Esophagus muscularis mucosa (tissue), 4 donors: ENCODE data around the gene SOX15. TPM values are rescaled to one million over a fixed set of nuclear protein-coding genes. Genes with fewer than 3 reads are reported as not detected.
"Not testable (repeated sequence)": the region's sequence is repeated elsewhere in the genome, so short reads cannot be mapped to it uniquely, and the experiment has no call there.

Experiments used
- DNase-seq: peaks from one replicate; pipeline ENCODE4 v3.0.0-alpha.2; 2017; ENCODE audit errors: extremely low spot score
- H3K27ac ChIP-seq, 4 donors: fragments of 200-600 bp; sonication (generic); replicated peaks in 1 of 4; 1 replicate in 3 of 4; 2 replicates in 1 of 4; pipeline ENCODE4 v1.5.1; 2016 to 2019; ENCODE audit warnings: mild to moderate bottlenecking in 1 of 4
- H3K27me3 ChIP-seq, 4 donors: fragments of 200-600 bp; sonication (generic); one replicate each; pipeline versions ENCODE4 v1.5.1 to v1.6.0; 2016 to 2019
- H3K36me3 ChIP-seq, 4 donors: fragments of 200-600 bp; sonication (generic); one replicate each; pipeline ENCODE4 v1.5.1; 2016 to 2019
- H3K4me1 ChIP-seq, 4 donors: fragments of 200-600 bp; sonication (generic); one replicate each; pipeline ENCODE4 v1.5.1; 2016 to 2019
- H3K4me3 ChIP-seq, 4 donors: fragments of 200-600 bp; sonication (generic); 1 replicate in 2 of 4; 2 replicates in 2 of 4; pipeline ENCODE4 v1.5.1; 2016 to 2019; ENCODE audit warnings: mild to moderate bottlenecking in 4 of 4, moderate library complexity in 1 of 4
- H3K9me3 ChIP-seq, 4 donors: fragments of 200-600 bp; sonication (generic); 1 replicate in 3 of 4; 2 replicates in 1 of 4; pipeline ENCODE4 v1.5.1; 2016 to 2019
- EP300 ChIP-seq: sonication (generic); formaldehyde crosslinking; IDR thresholded peaks from one replicate; pipeline ENCODE4 v1.6.1; 2017; ENCODE audit warnings: antibody characterized with exemption
- POLR2A ChIP-seq: fragments of 450-650 bp; IDR thresholded peaks from one replicate; pipeline ENCODE4 v1.6.1; 2017; ENCODE audit warnings: antibody characterized with exemption, moderate library complexity, mild to moderate bottlenecking, low read depth
- POLR2AphosphoS5 ChIP-seq, 2 donors: sonication (generic); formaldehyde crosslinking; IDR thresholded peaks; one replicate each; pipeline ENCODE4 v1.6.1; 2017; ENCODE audit warnings: antibody characterized with exemption in 2 of 2
- WGBS: methylation state at CpG from one replicate; pipeline ENCODE4 v1.1.5; 2018; 5-methylcytosine and 5-hydroxymethylcytosine counted together
- intact Hi-C: fragments of 100-400 bp; cut with DNase I; formaldehyde crosslinking; loops from one replicate; pipeline ENCODE4 v1.15.1; 2023
- total RNA-seq, 4 donors: library from RNA; depleted of rRNA; stranded (reverse); fragments of >200 nt; gene quantifications; one replicate each; pipeline versions ENCODE4 v1.1.0 to v1.2.1, GENCODE V29; 2016
- TF ChIP-seq, protein P1 (sequence below), 3 experiments: fragments of 200-600 bp in 2 of 3; fragments of 450-650 bp in 1 of 3; sonication (generic) in 2 of 3; IDR thresholded peaks; one replicate each; pipeline ENCODE4 v1.5.1; 2017 to 2019; ENCODE audit warnings: antibody characterized with exemption in 3 of 3, mild to moderate bottlenecking in 2 of 3, moderate library complexity in 1 of 3

Gene SOX15
- total RNA-seq, 4 donors from 2014 or later = 2.9 to 14.6 (median 10.9) TPM

DNA sequence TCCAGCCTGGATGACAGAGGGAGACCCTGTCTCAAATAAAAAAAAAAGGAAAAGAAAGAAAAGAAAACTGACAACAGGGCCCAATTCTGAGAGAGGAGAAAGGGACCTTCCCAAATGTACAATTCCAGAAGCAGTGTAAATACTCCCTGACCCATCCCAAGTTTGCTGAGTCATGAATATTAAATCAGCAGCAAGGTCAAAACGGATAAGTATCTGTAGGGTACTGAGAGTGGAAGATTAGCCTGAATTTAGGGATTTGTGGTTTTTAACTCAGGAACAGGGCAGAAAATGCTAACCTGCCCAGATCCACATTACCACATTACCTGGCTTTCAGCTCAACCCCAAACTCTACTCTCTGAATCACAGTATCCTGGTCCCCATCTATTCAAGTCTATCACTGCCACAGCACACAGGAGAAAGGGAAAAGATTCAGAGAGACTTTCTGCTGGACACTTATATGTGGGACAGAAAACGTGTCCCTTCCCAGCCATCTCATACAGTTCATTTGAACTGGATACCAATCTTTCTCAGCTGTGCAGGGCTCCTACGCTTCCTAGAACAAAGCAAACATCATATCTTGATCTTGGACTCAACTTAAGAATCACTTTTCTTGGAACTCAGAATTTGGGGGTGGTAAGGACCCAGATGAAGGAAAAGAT is 21.9 kb upstream of the SOX15 start:
- Histone ChIP-seq H3K4me1 (peaks cover 28 to 60% (median 58%) of the 10 kb centered on the region in 4 donors), H3K4me3 (no peak overlapping the region), H3K27me3 (no peaks in the 10 kb centered on the region), H3K36me3 (peaks cover 0 to 17% (median 1%) of the 10 kb centered on the region in 4 donors), H3K9me3 (no peaks in the 10 kb centered on the region), H3K27ac (no peak overlapping the region)
- TF ChIP-seq, protein P1, sequence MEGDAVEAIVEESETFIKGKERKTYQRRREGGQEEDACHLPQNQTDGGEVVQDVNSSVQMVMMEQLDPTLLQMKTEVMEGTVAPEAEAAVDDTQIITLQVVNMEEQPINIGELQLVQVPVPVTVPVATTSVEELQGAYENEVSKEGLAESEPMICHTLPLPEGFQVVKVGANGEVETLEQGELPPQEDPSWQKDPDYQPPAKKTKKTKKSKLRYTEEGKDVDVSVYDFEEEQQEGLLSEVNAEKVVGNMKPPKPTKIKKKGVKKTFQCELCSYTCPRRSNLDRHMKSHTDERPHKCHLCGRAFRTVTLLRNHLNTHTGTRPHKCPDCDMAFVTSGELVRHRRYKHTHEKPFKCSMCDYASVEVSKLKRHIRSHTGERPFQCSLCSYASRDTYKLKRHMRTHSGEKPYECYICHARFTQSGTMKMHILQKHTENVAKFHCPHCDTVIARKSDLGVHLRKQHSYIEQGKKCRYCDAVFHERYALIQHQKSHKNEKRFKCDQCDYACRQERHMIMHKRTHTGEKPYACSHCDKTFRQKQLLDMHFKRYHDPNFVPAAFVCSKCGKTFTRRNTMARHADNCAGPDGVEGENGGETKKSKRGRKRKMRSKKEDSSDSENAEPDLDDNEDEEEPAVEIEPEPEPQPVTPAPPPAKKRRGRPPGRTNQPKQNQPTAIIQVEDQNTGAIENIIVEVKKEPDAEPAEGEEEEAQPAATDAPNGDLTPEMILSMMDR (IDR thresholded peaks at IDR 0.05) = no peak
- TF ChIP-seq POLR2AphosphoS5 (IDR thresholded peaks at IDR 0.05) (no peak), EP300 (no peak), POLR2A (no peak)
- WGBS = 63% methylated on average over 3 of the region's 3 CpGs
- intact Hi-C loops = no loop called here
- DNase-seq = no peak

DNA sequence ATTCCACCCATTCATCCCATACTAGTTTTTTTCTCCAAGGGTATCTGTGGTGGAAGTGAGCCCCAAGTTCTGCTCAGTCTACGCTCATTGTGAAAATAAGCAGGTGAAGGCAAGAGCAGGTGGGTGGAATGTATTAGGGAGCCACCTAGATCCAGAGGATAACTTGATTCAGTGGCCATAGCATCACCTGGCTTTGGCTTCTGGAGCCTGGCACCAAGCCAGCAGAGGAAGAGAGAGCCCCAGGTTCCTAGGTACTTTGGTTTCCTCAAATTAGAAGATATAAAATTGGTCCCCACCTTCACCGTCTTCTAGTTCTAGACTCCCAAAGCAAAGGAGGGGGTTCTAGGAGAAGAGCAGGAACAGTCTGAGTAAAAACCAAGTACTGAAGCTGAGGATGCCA is 20.7 kb upstream of the SOX15 start:
- Histone ChIP-seq H3K27ac (no peak overlapping the region), H3K27me3 (no peaks in the 10 kb centered on the region), H3K4me1 (peaks cover 33 to 57% (median 56%) of the 10 kb centered on the region in 4 donors), H3K4me3 (no peak overlapping the region), H3K9me3 (no peaks in the 10 kb centered on the region), H3K36me3 (peaks cover 0 to 25% (median 6%) of the 10 kb centered on the region in 4 donors)
- DNase-seq = no peak
- 95% methylated on average over 2 of the region's 2 CpGs for WGBS
- intact Hi-C loops = no loop called here
- TF ChIP-seq POLR2AphosphoS5 (IDR thresholded peaks at IDR 0.05) = no peak
- no peak for TF ChIP-seq EP300
- TF ChIP-seq, protein P1 (IDR thresholded peaks at IDR 0.05) = no peak
- no peak for TF ChIP-seq POLR2A

DNA sequence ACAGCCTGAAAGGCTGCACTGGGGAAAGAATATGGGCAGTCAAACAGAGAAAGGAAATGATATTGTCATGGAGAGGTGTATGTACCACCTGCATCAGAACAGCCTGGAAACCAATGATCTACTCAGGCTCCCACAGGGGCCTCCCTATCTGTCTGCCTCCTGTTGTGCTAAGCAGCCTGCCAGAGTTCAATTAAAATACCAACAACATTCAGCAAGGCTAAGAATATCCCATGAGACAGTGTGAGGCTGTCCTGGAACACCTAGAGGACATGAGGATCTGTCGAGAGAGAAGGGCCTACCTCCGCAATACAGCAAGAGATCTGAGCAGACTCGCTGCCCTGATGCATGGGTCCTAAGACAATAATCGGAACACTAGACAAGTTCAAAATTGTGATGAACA is 16.4 kb upstream of the SOX15 start:
- 94% methylated on average over 4 of the region's 4 CpGs for whole genome bisulfite sequencing
- DNase-seq = no peak
- Histone ChIP-seq H3K27me3 (no peaks in the 10 kb centered on the region), H3K4me3 (no peak overlapping the region), H3K27ac (no peak overlapping the region), H3K9me3 (no peaks in the 10 kb centered on the region), H3K4me1 (peaks cover 12 to 23% (median 22%) of the 10 kb centered on the region in 4 donors), H3K36me3 (peaks cover 42 to 66% (median 49%) of the 10 kb centered on the region in 4 donors)
- TF ChIP-seq POLR2A (no peak), EP300 (no peak), POLR2AphosphoS5 (IDR thresholded peaks at IDR 0.05) (no peak)
- TF ChIP-seq, protein P1 (IDR thresholded peaks at IDR 0.05) = no peak
- intact Hi-C loops = no loop called here

DNA sequence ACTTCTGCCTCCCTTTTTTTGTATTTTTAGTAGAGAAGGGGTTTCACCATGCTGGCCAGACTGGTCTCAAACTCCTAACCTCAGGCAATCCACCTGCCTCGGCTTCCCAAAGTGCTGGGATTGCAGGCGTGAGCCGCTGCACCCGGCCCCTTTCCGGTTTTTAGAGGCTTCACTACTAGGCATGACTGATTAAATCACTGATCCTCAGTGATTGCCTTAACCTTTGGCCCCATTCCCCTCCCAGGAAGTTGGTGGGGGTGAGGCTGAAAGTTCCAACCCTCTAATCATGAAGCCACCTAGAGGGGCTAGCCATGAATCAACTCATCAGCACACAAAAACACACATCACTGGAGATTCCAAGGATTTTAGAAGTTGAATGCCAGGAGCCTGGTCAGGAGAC is 7.7 kb upstream of the SOX15 start:
- H3K4me1 ChIP-seq, H3K9me3 ChIP-seq, H3K4me3 ChIP-seq, H3K27ac ChIP-seq, DNase-seq, H3K27me3 ChIP-seq, intact Hi-C loops: not testable (repeated sequence)
- WGBS = 87% methylated on average over 5 of the region's 5 CpGs
- H3K36me3 ChIP-seq = peaks cover 91 to 98% (median 98%) of the 10 kb centered on the region in 4 donors

DNA sequence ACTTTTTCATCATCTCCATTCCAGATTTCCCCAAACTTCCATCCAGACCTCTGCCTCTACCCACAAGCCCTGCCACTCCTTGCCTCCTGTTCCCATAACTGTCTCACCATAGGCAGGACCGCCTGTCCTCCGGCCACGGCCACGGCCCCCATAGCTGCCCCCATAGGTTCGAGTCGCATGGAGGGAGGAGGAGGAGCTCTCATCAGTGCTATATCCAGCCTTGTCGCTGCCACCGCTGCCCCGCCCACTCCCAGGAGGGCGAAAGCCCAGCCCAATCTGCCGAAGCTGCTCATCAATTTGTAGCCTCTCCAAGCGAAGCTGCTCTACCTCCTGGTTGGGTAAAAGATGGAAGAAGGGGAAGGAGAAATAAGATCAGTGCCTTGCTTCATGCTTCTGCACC is 3.4 kb upstream of the SOX15 start:
- intact Hi-C loops = no loop called here
- WGBS = 74% methylated on average over 11 of the region's 12 CpGs
- no peak overlapping the region for H3K27ac ChIP-seq
- no peaks in the 10 kb centered on the region for H3K9me3 ChIP-seq
- peaks cover 65 to 76% (median 72%) of the 10 kb centered on the region in 4 donors for H3K36me3 ChIP-seq
- no peaks in the 10 kb centered on the region for H3K27me3 ChIP-seq
- no peak for DNase-seq
- no peak for TF ChIP-seq EP300
- TF ChIP-seq, protein P1 (IDR thresholded peaks at IDR 0.05) = no peak
- no peak for TF ChIP-seq POLR2A
- TF ChIP-seq POLR2AphosphoS5 (IDR thresholded peaks at IDR 0.05) = no peak
- peaks cover 15 to 23% (median 20%) of the 10 kb centered on the region in 4 donors for H3K4me1 ChIP-seq
- H3K4me3 ChIP-seq = no peak overlapping the region
